Smooth muscle cell (in vitro differentiated cells): ENCODE results near the gene PRELID3B. TPM values are rescaled to one million over a fixed set of nuclear protein-coding genes. Genes with fewer than 3 reads are reported as not detected.

ENCODE experiments used
- DNase-seq: peaks from one replicate; lab custom pipeline; 2025; ENCODE audit not compliant: unreplicated experiment; lab: John Stamatoyannopoulos, UW
- H2AFZ ChIP-seq: fragments of 200-600 bp; sonication (generic); 2 replicates; pipeline ENCODE4 v1.6.0; 2016; ENCODE audit warnings: antibody characterized with exemption, low read depth, mild to moderate bottlenecking
- H3F3A ChIP-seq: fragments of 200-600 bp; sonication (generic); 2 replicates; pipeline ENCODE4 v1.6.0; 2017; ENCODE audit warnings: antibody characterized with exemption, low read depth
- H3K27ac ChIP-seq: fragments of 200-600 bp; sonication (generic); 2 replicates; pipeline ENCODE4 v1.5.1; 2016; ENCODE audit warnings: low read depth, mild to moderate bottlenecking
- H3K27me3 ChIP-seq: fragments of 200-600 bp; sonication (generic); 2 replicates; pipeline ENCODE4 v1.6.1; 2016; ENCODE audit warnings: low read depth, mild to moderate bottlenecking
- H3K36me3 ChIP-seq: fragments of 200-600 bp; sonication (generic); 2 replicates; pipeline ENCODE4 v1.5.1; 2016; ENCODE audit warnings: low read depth
- H3K4me1 ChIP-seq: fragments of 200-600 bp; sonication (generic); 2 replicates; pipeline ENCODE4 v1.5.1; 2016; ENCODE audit warnings: low read depth
- H3K4me2 ChIP-seq: fragments of 200-600 bp; sonication (generic); 2 replicates; pipeline ENCODE4 v1.6.0; 2016; ENCODE audit warnings: mild to moderate bottlenecking
- H3K4me3 ChIP-seq: fragments of 200-600 bp; sonication (generic); 2 replicates; pipeline ENCODE4 v1.5.1; 2016; ENCODE audit warnings: mild to moderate bottlenecking
- H3K79me2 ChIP-seq: fragments of 200-600 bp; sonication (generic); 2 replicates; pipeline ENCODE4 v1.6.0; 2016; ENCODE audit warnings: low read depth, mild to moderate bottlenecking
- H3K9ac ChIP-seq: fragments of 200-600 bp; sonication (generic); 2 replicates; pipeline ENCODE4 v1.6.0; 2016; ENCODE audit warnings: low read depth
- H3K9me3 ChIP-seq: fragments of 200-600 bp; sonication (generic); replicated peaks from 2 replicates; pipeline ENCODE4 v1.5.1; 2016; ENCODE audit warnings: low read depth
- H4K20me1 ChIP-seq: fragments of 200-600 bp; sonication (generic); 2 replicates; pipeline ENCODE4 v1.6.0; 2016; ENCODE audit warnings: low read depth
- CTCF ChIP-seq: fragments of 200-600 bp; sonication (generic); IDR thresholded peaks from 2 replicates; pipeline ENCODE4 v1.5.1; 2017; ENCODE audit warnings: borderline replicate concordance, mild to moderate bottlenecking, antibody characterized with exemption; ENCODE audit not compliant: insufficient read depth, poor library complexity, severe bottlenecking
- WGBS: methylation state at CpG from one replicate; pipeline ENCODE4 v1.1.7; 2016; ENCODE audit warnings: low lambda C conversion rate; 5-methylcytosine and 5-hydroxymethylcytosine counted together
- polyA plus RNA-seq: library from polyadenylated mRNA; unstranded; fragments of >200 nt; fragmentation: Nextera tagmentation; extraction: Ambion mirVana; gene quantifications from 2 replicates; pipeline ENCODE4 v1.2.1, GENCODE V29; 2016
- total RNA-seq: library from RNA; depleted of rRNA; stranded (reverse); fragments of >200 nt; gene quantifications from 2 replicates; pipeline ENCODE4 v1.2.3, GENCODE V29; 2014

Gene PRELID3B
- total and polyA plus RNA-seq, 2 experiments from 2014 or later, result 20.9 to 44.9 TPM

GRCh38 chr20:59008715-59009336 lies 33.8 kb downstream of the PRELID3B start:
- Histone ChIP-seq H3K4me3 (no peak overlapping the region), H3K9ac (no peak overlapping the region), H3K4me2 (no peak overlapping the region), H3K27me3 (no peaks in the 10 kb centered on the region), H3K4me1 (peaks cover 16% of the 10 kb centered on the region), H3F3A (no peaks in the 10 kb centered on the region), H4K20me1 (peaks cover under 1% of the 10 kb centered on the region), H3K27ac (peak overlapping the region; percentile 98), H3K9me3 (no peaks in the 10 kb centered on the region), H3K79me2 (peaks cover 18% of the 10 kb centered on the region), H3K36me3 (no peaks in the 10 kb centered on the region), H2AFZ (no peak overlapping the region)
- no peak for TF ChIP-seq CTCF
- no peak for DNase-seq
- 92% methylated on average over 8 of the region's 8 CpGs for WGBS

GRCh38 chr20:59007665-59008511 lies 34.7 kb downstream of the PRELID3B start:
- 91% methylated on average over 24 of the region's 24 CpGs for WGBS
- Histone ChIP-seq H2AFZ (peak overlapping the region; percentile 63), H3K9ac (peak overlapping the region; percentile 93)

GRCh38 chr20:59006864-59007664 lies 35.5 kb downstream of the PRELID3B start, which contains the start of gene CTSZ:
TSS of gene CTSZ (minus strand) at chr20:59007254. CDS start at chr20:59007128, 126 bp downstream.
- no peak for DNase-seq
- Histone ChIP-seq H4K20me1 (peaks cover 4% of the 10 kb centered on the region), H3K4me2 (peak within 1 kb of the TSS; percentile 100), H3K79me2 (peaks cover 18% of the 10 kb centered on the region), H3K27me3 (no peaks in the 10 kb centered on the region), H3K4me3 (peak within 1 kb of the TSS; percentile 76), H3K4me1 (peaks cover 16% of the 10 kb centered on the region), H2AFZ (peak within 1 kb of the TSS; percentile 63), H3K9ac (peak within 1 kb of the TSS; percentile 93), H3K36me3 (no peaks in the 10 kb centered on the region), H3K27ac (no peak within 1 kb of the TSS), H3F3A (no peaks in the 10 kb centered on the region), H3K9me3 (no peaks in the 10 kb centered on the region)
- 42% methylated on average over 9 of the region's 82 CpGs for WGBS
- TF ChIP-seq CTCF, result no peak

More at GRCh38 chr20:59007665-59008511, 34.7 kb downstream of the PRELID3B start:
- Histone ChIP-seq H3K36me3 (no peaks in the 10 kb centered on the region), H4K20me1 (peaks cover 4% of the 10 kb centered on the region), H3K27ac (no peak overlapping the region), H3K4me3 (peak overlapping the region; percentile 76), H3F3A (no peaks in the 10 kb centered on the region), H3K4me2 (peak overlapping the region; percentile 100), H3K79me2 (peaks cover 18% of the 10 kb centered on the region), H3K27me3 (no peaks in the 10 kb centered on the region), H3K4me1 (peaks cover 16% of the 10 kb centered on the region), H3K9me3 (no peaks in the 10 kb centered on the region)
- no peak for DNase-seq
- no peak for TF ChIP-seq CTCF
